Neural cell (in vitro differentiated cells): Measurements from ENCODE around the gene CCDC50. TPM values are rescaled to one million over a fixed set of nuclear protein-coding genes. Genes with fewer than 3 reads are reported as not detected.

Source experiments
- H2AFZ ChIP-seq: fragments of 200-600, 300-800 bp; sonication (generic), shearing (Covaris generic); 2 replicates; pipeline ENCODE4 v1.6.0; 2014; ENCODE audit warnings: low read depth, mild to moderate bottlenecking, antibody characterized with exemption, low read length, moderate library complexity
- H3F3A ChIP-seq: fragments of 200-600 bp; shearing (Covaris generic); 2 replicates; pipeline ENCODE4 v1.6.1; 2016; ENCODE audit warnings: mild to moderate bottlenecking, moderate library complexity, mixed read lengths, antibody characterized with exemption, low read length; ENCODE audit not compliant: insufficient read depth, poor library complexity, severe bottlenecking
- H3K27ac ChIP-seq: fragments of 200-600, 300-800 bp; sonication (generic), shearing (Covaris generic); 2 replicates; pipeline ENCODE4 v1.5.1; 2014; ENCODE audit warnings: mild to moderate bottlenecking, low read length, moderate library complexity
- H3K27me3 ChIP-seq: fragments of 300-800, 200-600 bp; sonication (generic), shearing (Covaris generic); 2 replicates; pipeline ENCODE4 v1.6.0; 2014; ENCODE audit warnings: mild to moderate bottlenecking, low read depth, low read length, moderate library complexity; ENCODE audit not compliant: insufficient read depth
- H3K36me3 ChIP-seq: fragments of 300-800, 200-600 bp; sonication (generic), shearing (Covaris generic); 2 replicates; pipeline ENCODE4 v1.5.1; 2014; ENCODE audit warnings: mild to moderate bottlenecking, antibody characterized with exemption, low read length, moderate library complexity; ENCODE audit not compliant: insufficient read depth
- H3K4me2 ChIP-seq: fragments of 300-800, 200-600 bp; sonication (generic), shearing (Covaris generic); 2 replicates; pipeline ENCODE4 v1.6.0; 2014; ENCODE audit warnings: mild to moderate bottlenecking, low read length
- H3K4me3 ChIP-seq: fragments of 300-800, 200-600 bp; sonication (generic), shearing (Covaris generic); 2 replicates; pipeline ENCODE4 v1.5.1; 2014; ENCODE audit warnings: mild to moderate bottlenecking, low read length, moderate library complexity
- H3K79me2 ChIP-seq: fragments of 200-600 bp; shearing (Covaris generic); replicated peaks from 2 replicates; pipeline ENCODE4 v1.6.0; 2014; ENCODE audit warnings: mild to moderate bottlenecking, low read length, moderate library complexity; ENCODE audit not compliant: insufficient read depth
- H3K9ac ChIP-seq: fragments of 300-800, 200-600 bp; sonication (generic), shearing (Covaris generic); 2 replicates; pipeline ENCODE4 v1.6.1; 2016; ENCODE audit warnings: mild to moderate bottlenecking, low read length, mixed read lengths
- H3K9me2 ChIP-seq: fragments of 200-600 bp; shearing (Covaris generic); 2 replicates; pipeline ENCODE4 v1.6.1; 2016; ENCODE audit warnings: mild to moderate bottlenecking, low read length, mixed read lengths; ENCODE audit not compliant: insufficient read depth
- H3K9me3 ChIP-seq: fragments of 200-600, 300-800 bp; sonication (generic), shearing (Covaris generic); 2 replicates; pipeline ENCODE4 v1.6.1; 2016; ENCODE audit warnings: mild to moderate bottlenecking, mixed run types, low read length, moderate library complexity, mixed read lengths
- H4K20me1 ChIP-seq: fragments of 200-600 bp; shearing (Covaris generic); 2 replicates; pipeline ENCODE4 v1.6.1; 2016; ENCODE audit warnings: mild to moderate bottlenecking, mixed run types; ENCODE audit not compliant: insufficient read depth
- EP300 ChIP-seq: fragments of 450-650 bp; conservative IDR thresholded peaks from 2 replicates; pipeline ENCODE4 v1.6.1; 2014; ENCODE audit warnings: antibody characterized with exemption, mild to moderate bottlenecking, moderate library complexity; ENCODE audit not compliant: poor library complexity, severe bottlenecking
- EZH2 ChIP-seq: fragments of 200-600, 300-800 bp; shearing (Covaris generic), sonication (generic); IDR thresholded peaks from 2 replicates; pipeline ENCODE4 v1.6.1; 2014; ENCODE audit warnings: antibody characterized with exemption, low read length, borderline replicate concordance, mild to moderate bottlenecking; ENCODE audit not compliant: insufficient read depth, poor library complexity, severe bottlenecking
- MXI1 ChIP-seq: fragments of 450-650 bp; conservative IDR thresholded peaks from 2 replicates; pipeline ENCODE4 v1.6.1; 2014; ENCODE audit warnings: antibody characterized with exemption, mild to moderate bottlenecking; ENCODE audit not compliant: poor library complexity, severe bottlenecking
- POLR2AphosphoS5 ChIP-seq: IDR thresholded peaks from 2 replicates; pipeline ENCODE4 v1.6.1; 2012
- RAD21 ChIP-seq: fragments of 450-650 bp; conservative IDR thresholded peaks from 2 replicates; pipeline ENCODE4 v1.6.1; 2014; ENCODE audit warnings: antibody characterized with exemption, mild to moderate bottlenecking, moderate library complexity
- SMC3 ChIP-seq: fragments of 450-650 bp; conservative IDR thresholded peaks from 2 replicates; pipeline ENCODE4 v1.6.1; 2014; ENCODE audit warnings: antibody characterized with exemption, mild to moderate bottlenecking, moderate library complexity; ENCODE audit not compliant: poor library complexity
- TAF1 ChIP-seq: IDR thresholded peaks from 2 replicates; pipeline ENCODE4 v1.6.1; 2012; ENCODE audit warnings: low read depth
- polyA plus RNA-seq: library from polyadenylated mRNA; depleted of rRNA; stranded (reverse); fragments of >200 nt; gene quantifications from 2 replicates; pipeline ENCODE4 v1.2.3, GENCODE V29; 2014
- TF ChIP-seq, protein P1 (sequence below): IDR thresholded peaks from 2 replicates; pipeline ENCODE4 v1.6.1; 2012; ENCODE audit warnings: borderline replicate concordance
- TF ChIP-seq, protein P2 (sequence below): fragments of 450-650 bp; IDR thresholded peaks from 2 replicates; pipeline ENCODE4 v1.5.1; 2014; ENCODE audit warnings: antibody characterized with exemption, mild to moderate bottlenecking, moderate library complexity; ENCODE audit not compliant: poor library complexity, severe bottlenecking

The CCDC50 gene
- polyA plus RNA-seq, 1 donor from 2014 or later, result 58.2 TPM

DNA sequence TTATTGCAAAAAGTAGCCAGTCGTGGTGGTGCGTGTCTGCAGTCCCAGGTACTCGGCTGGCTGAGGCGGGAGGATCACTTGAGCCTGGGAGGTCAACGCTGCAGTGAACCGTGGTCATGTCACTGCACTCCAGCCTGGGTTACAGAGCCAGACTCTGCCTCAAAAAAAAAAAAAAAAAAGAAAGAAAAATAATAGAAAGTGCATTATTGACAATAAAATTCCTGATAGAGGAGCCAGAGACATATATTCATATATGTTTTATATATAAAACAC is 88.2 kb downstream of the CCDC50 start:
- H3K27me3 ChIP-seq, result no peaks in the 10 kb centered on the region
- no peaks in the 10 kb centered on the region for H3F3A ChIP-seq
- H3K9me3 ChIP-seq, result no peaks in the 10 kb centered on the region
- H4K20me1 ChIP-seq, result no peaks in the 10 kb centered on the region
- no peak overlapping the region for H3K4me2 ChIP-seq
- no peaks in the 10 kb centered on the region for H3K9me2 ChIP-seq
- H3K27ac ChIP-seq, result no peak overlapping the region
- no peaks in the 10 kb centered on the region for H3K79me2 ChIP-seq
- no peaks in the 10 kb centered on the region for H3K36me3 ChIP-seq
- H3K4me3 ChIP-seq, result no peak overlapping the region
- TF ChIP-seq EZH2 (no peak), MXI1 (no peak), EP300 (no peak), RAD21 (no peak), POLR2AphosphoS5 (no peak), SMC3 (no peak)
- TF ChIP-seq, protein P1, sequence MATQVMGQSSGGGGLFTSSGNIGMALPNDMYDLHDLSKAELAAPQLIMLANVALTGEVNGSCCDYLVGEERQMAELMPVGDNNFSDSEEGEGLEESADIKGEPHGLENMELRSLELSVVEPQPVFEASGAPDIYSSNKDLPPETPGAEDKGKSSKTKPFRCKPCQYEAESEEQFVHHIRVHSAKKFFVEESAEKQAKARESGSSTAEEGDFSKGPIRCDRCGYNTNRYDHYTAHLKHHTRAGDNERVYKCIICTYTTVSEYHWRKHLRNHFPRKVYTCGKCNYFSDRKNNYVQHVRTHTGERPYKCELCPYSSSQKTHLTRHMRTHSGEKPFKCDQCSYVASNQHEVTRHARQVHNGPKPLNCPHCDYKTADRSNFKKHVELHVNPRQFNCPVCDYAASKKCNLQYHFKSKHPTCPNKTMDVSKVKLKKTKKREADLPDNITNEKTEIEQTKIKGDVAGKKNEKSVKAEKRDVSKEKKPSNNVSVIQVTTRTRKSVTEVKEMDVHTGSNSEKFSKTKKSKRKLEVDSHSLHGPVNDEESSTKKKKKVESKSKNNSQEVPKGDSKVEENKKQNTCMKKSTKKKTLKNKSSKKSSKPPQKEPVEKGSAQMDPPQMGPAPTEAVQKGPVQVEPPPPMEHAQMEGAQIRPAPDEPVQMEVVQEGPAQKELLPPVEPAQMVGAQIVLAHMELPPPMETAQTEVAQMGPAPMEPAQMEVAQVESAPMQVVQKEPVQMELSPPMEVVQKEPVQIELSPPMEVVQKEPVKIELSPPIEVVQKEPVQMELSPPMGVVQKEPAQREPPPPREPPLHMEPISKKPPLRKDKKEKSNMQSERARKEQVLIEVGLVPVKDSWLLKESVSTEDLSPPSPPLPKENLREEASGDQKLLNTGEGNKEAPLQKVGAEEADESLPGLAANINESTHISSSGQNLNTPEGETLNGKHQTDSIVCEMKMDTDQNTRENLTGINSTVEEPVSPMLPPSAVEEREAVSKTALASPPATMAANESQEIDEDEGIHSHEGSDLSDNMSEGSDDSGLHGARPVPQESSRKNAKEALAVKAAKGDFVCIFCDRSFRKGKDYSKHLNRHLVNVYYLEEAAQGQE, result no peak
- TF ChIP-seq, protein P2, sequence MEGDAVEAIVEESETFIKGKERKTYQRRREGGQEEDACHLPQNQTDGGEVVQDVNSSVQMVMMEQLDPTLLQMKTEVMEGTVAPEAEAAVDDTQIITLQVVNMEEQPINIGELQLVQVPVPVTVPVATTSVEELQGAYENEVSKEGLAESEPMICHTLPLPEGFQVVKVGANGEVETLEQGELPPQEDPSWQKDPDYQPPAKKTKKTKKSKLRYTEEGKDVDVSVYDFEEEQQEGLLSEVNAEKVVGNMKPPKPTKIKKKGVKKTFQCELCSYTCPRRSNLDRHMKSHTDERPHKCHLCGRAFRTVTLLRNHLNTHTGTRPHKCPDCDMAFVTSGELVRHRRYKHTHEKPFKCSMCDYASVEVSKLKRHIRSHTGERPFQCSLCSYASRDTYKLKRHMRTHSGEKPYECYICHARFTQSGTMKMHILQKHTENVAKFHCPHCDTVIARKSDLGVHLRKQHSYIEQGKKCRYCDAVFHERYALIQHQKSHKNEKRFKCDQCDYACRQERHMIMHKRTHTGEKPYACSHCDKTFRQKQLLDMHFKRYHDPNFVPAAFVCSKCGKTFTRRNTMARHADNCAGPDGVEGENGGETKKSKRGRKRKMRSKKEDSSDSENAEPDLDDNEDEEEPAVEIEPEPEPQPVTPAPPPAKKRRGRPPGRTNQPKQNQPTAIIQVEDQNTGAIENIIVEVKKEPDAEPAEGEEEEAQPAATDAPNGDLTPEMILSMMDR, result no peak
- no peak overlapping the region for H3K9ac ChIP-seq
- no peak overlapping the region for H2AFZ ChIP-seq

DNA sequence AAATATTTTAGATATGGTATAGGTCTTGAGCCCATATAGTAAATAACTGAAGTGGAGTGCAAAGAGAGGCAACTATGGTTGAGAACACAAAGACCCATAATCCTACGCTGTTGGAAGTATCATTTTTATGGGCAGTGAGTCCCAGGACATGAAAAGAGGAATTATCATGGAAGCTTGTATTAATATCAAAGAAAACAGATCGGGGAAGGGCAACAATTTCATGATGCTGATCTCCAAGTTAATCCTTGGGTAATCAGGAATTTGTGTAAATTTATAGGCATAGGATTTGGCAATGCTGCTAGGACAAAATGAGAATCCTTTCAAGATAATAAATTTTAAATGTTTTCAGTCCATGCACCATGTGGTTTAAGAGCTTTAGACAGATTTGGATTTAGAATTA is 91.6 kb downstream of the CCDC50 start:
- Histone ChIP-seq H3K9me3 (no peaks in the 10 kb centered on the region), H3K27me3 (no peaks in the 10 kb centered on the region), H2AFZ (no peak overlapping the region), H3K79me2 (no peaks in the 10 kb centered on the region), H3F3A (no peaks in the 10 kb centered on the region), H3K36me3 (no peaks in the 10 kb centered on the region), H3K9ac (no peak overlapping the region), H3K9me2 (no peaks in the 10 kb centered on the region), H3K4me2 (no peak overlapping the region), H3K27ac (no peak overlapping the region), H3K4me3 (no peak overlapping the region), H4K20me1 (no peaks in the 10 kb centered on the region)
- TF ChIP-seq TAF1 (no peak), SMC3 (no peak), EP300 (no peak), EZH2 (no peak), RAD21 (no peak), POLR2AphosphoS5 (no peak), MXI1 (no peak)
- TF ChIP-seq, protein P1, result no peak
- TF ChIP-seq, protein P2, result no peak
